Small intestine (tissue), 7 donors: ENCODE measurements around the gene CDK14. TPM values are rescaled to one million over a fixed set of nuclear protein-coding genes. Genes with fewer than 3 reads are reported as not detected.

Source experiments
- DNase-seq, 2 donors: peaks; one replicate each; pipeline versions ENCODE4 v3.0.0 to v3.0.0-alpha.2; 2013
- FAIRE-seq: peaks from 2 replicates; lab custom pipeline; 2012; peaks lifted over from hg19 to GRCh38; lab: Jason Lieb, UNC
- H3K27ac ChIP-seq, 3 donors: one replicate each; pipeline ENCODE4 v1.5.1; 2013; ENCODE audit warnings: low read length in 2 of 3, mild to moderate bottlenecking in 2 of 3, control low read depth in 1 of 3, inconsistent platforms in 1 of 3, low read depth in 1 of 3, moderate library complexity in 1 of 3
- H3K27me3 ChIP-seq, 3 donors: one replicate each; pipeline ENCODE4 v1.6.1; 2013; ENCODE audit warnings: low read length in 3 of 3, inconsistent platforms in 1 of 3; ENCODE audit not compliant: control insufficient read depth in 3 of 3, insufficient read depth in 3 of 3
- H3K36me3 ChIP-seq, 3 donors: one replicate each; pipeline ENCODE4 v1.6.1; 2013; ENCODE audit warnings: low read length in 3 of 3, inconsistent platforms in 1 of 3, low read depth in 1 of 3, mild to moderate bottlenecking in 1 of 3, moderate library complexity in 1 of 3; ENCODE audit not compliant: control insufficient read depth in 3 of 3, insufficient read depth in 2 of 3
- H3K4me1 ChIP-seq, 3 donors: one replicate each; pipeline ENCODE4 v1.6.1; 2013; ENCODE audit warnings: low read length in 2 of 3, inconsistent platforms in 1 of 3, low read depth in 1 of 3, mild to moderate bottlenecking in 1 of 3, moderate library complexity in 1 of 3; ENCODE audit not compliant: control insufficient read depth in 3 of 3, insufficient read depth in 2 of 3
- H3K4me3 ChIP-seq, 3 donors: one replicate each; pipeline ENCODE4 v1.5.1; 2013; ENCODE audit warnings: low read length in 3 of 3, control low read depth in 1 of 3, inconsistent platforms in 1 of 3, low read depth in 1 of 3, mild to moderate bottlenecking in 1 of 3, moderate library complexity in 1 of 3
- H3K9me3 ChIP-seq, 2 donors: one replicate each; pipeline ENCODE4 v1.6.1; 2013; ENCODE audit warnings: low read depth in 1 of 2, low read length in 1 of 2; ENCODE audit not compliant: control insufficient read depth in 2 of 2, insufficient read depth in 1 of 2
- WGBS, 3 donors: extraction: QIAGEN DNeasy Blood & Tissue Kit; methylation state at CpG; one replicate each; pipeline ENCODE4 v1.1.7; 2013; 5-methylcytosine and 5-hydroxymethylcytosine counted together
- polyA plus RNA-seq, 4 donors: library from polyadenylated mRNA; stranded (reverse) in 3 of 4; unstranded in 1 of 4; fragments of 200-250 nt in 3 of 4; fragments of 120-200 nt in 1 of 4; gene quantifications; one replicate each; pipeline versions ENCODE4 v1.2.1 to v1.2.3, GENCODE V29; 2013
- donor health status: healthy with polysubstance abuse.
- donor health status: control.
- donor health status: control.
- donor health status: Bipolar disorder and iron deficiency.
- donor health status: healthy.

CDK14 gene
- polyA plus RNA-seq, 4 donors = 1.1 to 6.3 (median 2.0) TPM; not detected in 1

DNA sequence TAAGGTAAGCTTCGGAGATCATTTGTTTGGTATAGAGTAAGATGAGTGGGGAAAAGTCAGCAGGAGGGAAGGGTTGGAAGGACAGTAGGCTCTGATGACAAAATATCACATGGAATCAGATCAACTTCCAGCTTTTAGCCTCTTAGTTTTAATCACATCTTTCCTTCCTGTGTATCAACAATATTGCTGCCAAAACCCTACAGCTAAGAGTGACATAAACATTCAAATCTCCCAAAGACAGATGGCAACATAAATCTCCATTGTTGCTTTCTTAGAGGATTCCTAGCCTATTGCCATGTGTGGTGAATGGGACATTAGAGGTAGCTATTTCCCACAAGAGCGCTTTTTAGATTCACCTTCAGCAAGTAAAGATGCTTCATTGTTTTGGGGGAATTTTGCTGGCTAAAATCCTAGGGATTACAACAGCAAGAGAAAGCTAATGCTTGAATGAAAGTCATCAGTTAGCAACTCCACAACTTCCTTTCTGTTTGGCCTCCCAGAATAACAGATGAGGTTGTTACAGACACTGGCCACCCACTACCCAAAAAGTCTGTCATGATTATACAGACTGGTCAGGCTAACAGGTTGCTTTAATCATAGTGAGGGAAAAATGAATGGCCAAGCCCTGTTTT, 632.9 kb downstream of the CDK14 start:
- FAIRE-seq = no peak
- H3K27ac ChIP-seq = no peak overlapping the region

DNA sequence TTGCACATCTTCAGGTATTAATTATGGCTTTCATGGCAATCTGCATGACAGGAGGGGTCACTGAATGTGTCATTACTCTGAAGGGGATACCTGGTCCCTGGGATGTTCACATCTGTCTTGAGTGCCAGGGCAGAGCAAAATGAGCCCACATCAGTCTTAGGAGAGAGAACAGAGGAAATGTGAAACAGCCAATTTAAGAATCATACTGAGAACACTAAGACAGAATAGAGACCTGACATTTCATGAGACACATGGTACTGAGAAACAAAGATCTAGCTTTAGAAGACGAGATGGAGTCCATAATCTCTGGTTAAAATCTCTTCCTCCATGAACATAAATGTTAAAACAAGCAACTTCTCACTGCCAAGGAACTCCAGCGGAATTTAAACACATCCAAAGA, 634.0 kb downstream of the CDK14 start:
- FAIRE-seq (no peak), DNase-seq (no peak)
- Histone ChIP-seq H3K4me1 (no peaks in the 10 kb centered on the region), H3K27me3 (no peaks in the 10 kb centered on the region), H3K36me3 (no peaks in the 10 kb centered on the region), H3K4me3 (no peak overlapping the region), H3K27ac (no peak overlapping the region), H3K9me3 (no peaks in the 10 kb centered on the region)
- WGBS, 3 donors = 60 to 82% (median 82%) methylated on average over 2 of the region's 2 CpGs

More for the DNA sequence above, 632.9 kb downstream of the CDK14 start:
- WGBS, 3 donors = 71 to 81% (median 74%) methylated on average over 2 of the region's 2 CpGs
- Histone ChIP-seq H3K36me3 (no peaks in the 10 kb centered on the region), H3K9me3 (no peaks in the 10 kb centered on the region), H3K4me3 (no peak overlapping the region), H3K4me1 (no peaks in the 10 kb centered on the region), H3K27me3 (no peaks in the 10 kb centered on the region)
- DNase-seq = no peak

GRCh38 chr7:91230503-91230902, 634.4 kb downstream of the CDK14 start:
- FAIRE-seq (no peak), DNase-seq (no peak)
- H3K4me1 ChIP-seq = no peaks in the 10 kb centered on the region
- 71 to 84% (median 73%) methylated on average over 3 of the region's 3 CpGs for WGBS, 3 donors
- H3K27me3 ChIP-seq = no peaks in the 10 kb centered on the region
- H3K4me3 ChIP-seq = no peak overlapping the region
- no peaks in the 10 kb centered on the region for H3K36me3 ChIP-seq
- H3K9me3 ChIP-seq = no peaks in the 10 kb centered on the region
- H3K27ac ChIP-seq = no peak overlapping the region

DNA sequence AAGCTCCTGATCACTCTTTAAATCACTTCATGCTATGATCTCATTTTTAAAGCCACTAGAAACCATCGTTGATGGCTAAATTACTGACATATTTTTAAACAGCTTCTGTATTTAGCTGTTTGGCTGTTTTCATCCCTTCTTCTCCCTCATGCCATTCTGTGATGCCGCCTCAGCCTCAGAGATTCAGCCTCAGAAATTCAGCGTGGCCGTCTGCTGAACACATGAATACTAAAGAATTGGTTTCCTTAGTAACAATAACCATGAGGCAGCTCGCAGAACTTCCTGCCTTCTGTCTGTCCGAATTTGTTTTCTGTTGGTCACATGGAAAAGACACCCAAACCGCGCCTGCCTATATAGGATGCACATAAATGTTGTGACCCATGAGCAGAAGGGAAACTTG, 637.1 kb downstream of the CDK14 start:
- WGBS, 3 donors = 67 to 84% (median 74%) methylated on average over 8 of the region's 8 CpGs
- Histone ChIP-seq H3K4me1 (no peaks in the 10 kb centered on the region), H3K36me3 (no peaks in the 10 kb centered on the region), H3K9me3 (no peaks in the 10 kb centered on the region), H3K27me3 (no peaks in the 10 kb centered on the region), H3K4me3 (no peak overlapping the region), H3K27ac (no peak overlapping the region)
- FAIRE-seq (no peak), DNase-seq (no peak)

GRCh38 chr7:91235211-91235832, 639.2 kb downstream of the CDK14 start:
- Histone ChIP-seq H3K4me1 (peaks cover 0 to 12% (median 0%) of the 10 kb centered on the region in 3 donors), H3K4me3 (no peak overlapping the region), H3K27ac (no peak overlapping the region), H3K27me3 (no peaks in the 10 kb centered on the region), H3K9me3 (no peaks in the 10 kb centered on the region), H3K36me3 (no peaks in the 10 kb centered on the region)
- FAIRE-seq = no peak
- DNase-seq = no peak
- 69 to 77% (median 73%) methylated on average over 6 of the region's 6 CpGs for WGBS, 3 donors

GRCh38 chr7:91239171-91239604, 643.1 kb downstream of the CDK14 start:
- FAIRE-seq = no peak
- no peaks in the 10 kb centered on the region for H3K9me3 ChIP-seq
- peak in 1 of 2 donors; percentile 39 for DNase-seq
- peaks cover 0 to 21% (median 0%) of the 10 kb centered on the region in 3 donors for H3K4me1 ChIP-seq
- H3K36me3 ChIP-seq = no peaks in the 10 kb centered on the region
- H3K27me3 ChIP-seq = no peaks in the 10 kb centered on the region
- no peak overlapping the region for H3K4me3 ChIP-seq
- no peak overlapping the region for H3K27ac ChIP-seq
- 23 to 42% (median 28%) methylated on average over 2 of the region's 2 CpGs for WGBS, 3 donors

GRCh38 chr7:91239772-91240171, 643.7 kb downstream of the CDK14 start:
- no peaks in the 10 kb centered on the region for H3K9me3 ChIP-seq
- no peak for FAIRE-seq
- DNase-seq = peak in 1 of 2 donors; percentile 28
- H3K27ac ChIP-seq = no peak overlapping the region
- H3K4me1 ChIP-seq = peaks cover 0 to 21% (median 0%) of the 10 kb centered on the region in 3 donors
- H3K36me3 ChIP-seq = no peaks in the 10 kb centered on the region
- H3K27me3 ChIP-seq = no peaks in the 10 kb centered on the region
- H3K4me3 ChIP-seq = no peak overlapping the region
- 29 to 67% (median 46%) methylated on average over 1 of the region's 1 CpG for WGBS, 3 donors

GRCh38 chr7:91240376-91240941, 644.3 kb downstream of the CDK14 start:
- Histone ChIP-seq H3K9me3 (no peaks in the 10 kb centered on the region), H3K27me3 (no peaks in the 10 kb centered on the region), H3K36me3 (no peaks in the 10 kb centered on the region), H3K4me3 (no peak overlapping the region), H3K27ac (peak overlapping the region in 1 of 3 donors; percentile 29), H3K4me1 (peaks cover 0 to 21% (median 0%) of the 10 kb centered on the region in 3 donors)
- FAIRE-seq = no peak
- 16 to 37% (median 27%) methylated on average over 2 of the region's 2 CpGs for WGBS, 3 donors
- DNase-seq = peak; percentile 14 to 51
